ENCODE results near the gene GASK1B.

GASK1B gene

GRCh38 chr4:158172261-158173258 lies at the start of gene GASK1B:
TSS of gene GASK1B (minus strand) at chr4:158173025. CDS start at chr4:158171375, 1,650 bp downstream.
- no peak within 1 kb of the TSS for H3K4me3 ChIP-seq (ENCODE audit: insufficient read length, low read depth)
- no peaks in the 10 kb centered on the region for H3K36me3 ChIP-seq (ENCODE audit: insufficient read depth, insufficient read length, low read length)
- H3K9me3 ChIP-seq (ENCODE audit: insufficient read depth, low read length) = no peaks in the 10 kb centered on the region
- no peaks in the 10 kb centered on the region for H3K4me1 ChIP-seq (ENCODE audit: insufficient read depth, insufficient read length)
- DNase-seq (ENCODE audit: low read depth, low spot score) = peak; percentile 32
- no peak within 1 kb of the TSS for H3K9ac ChIP-seq (ENCODE audit: insufficient read length, low read depth)
- TF ChIP-seq ZNF274 (IDR thresholded peaks at IDR 0.05; ENCODE audit: low read depth, low read length) (no peak), YY1 (IDR thresholded peaks at IDR 0.05; ENCODE audit: insufficient read depth, insufficient read length) (no peak), SUZ12 (IDR thresholded peaks at IDR 0.05; ENCODE audit: extremely low read depth, insufficient read depth, insufficient read length) (no peak)
- H3K27me3 ChIP-seq (ENCODE audit: insufficient read depth, insufficient read length) = no peaks in the 10 kb centered on the region

- Histone ChIP-seq H3K27me3 (ENCODE audit: insufficient read depth, insufficient read length) (no peaks in the 10 kb centered on the region), H3K9ac (ENCODE audit: insufficient read length, low read depth) (no peak overlapping the region), H3K36me3 (ENCODE audit: insufficient read depth, insufficient read length, low read length) (no peaks in the 10 kb centered on the region), H3K4me1 (ENCODE audit: insufficient read depth, insufficient read length) (no peaks in the 10 kb centered on the region), H3K9me3 (ENCODE audit: insufficient read depth, low read length) (no peaks in the 10 kb centered on the region), H3K4me3 (ENCODE audit: insufficient read length, low read depth) (no peak overlapping the region)
- DNase-seq (ENCODE audit: low read depth, low spot score) = no peak
- TF ChIP-seq ZNF274 (IDR thresholded peaks at IDR 0.05; ENCODE audit: low read depth, low read length) = no peak
- TF ChIP-seq YY1 (IDR thresholded peaks at IDR 0.05; ENCODE audit: insufficient read depth, insufficient read length) = no peak
- no peak for TF ChIP-seq SUZ12 (IDR thresholded peaks at IDR 0.05; ENCODE audit: extremely low read depth, insufficient read depth, insufficient read length)
Measured at GRCh38 chr4:158219623-158220022, 46.8 kb upstream of the GASK1B start.

GRCh38 chr4:158217763-158218162 lies 44.9 kb upstream of the GASK1B start:
- H3K36me3 ChIP-seq (ENCODE audit: insufficient read depth, insufficient read length, low read length) = no peaks in the 10 kb centered on the region
- no peak overlapping the region for H3K4me3 ChIP-seq (ENCODE audit: insufficient read length, low read depth)
- no peaks in the 10 kb centered on the region for H3K4me1 ChIP-seq (ENCODE audit: insufficient read depth, insufficient read length)
- no peaks in the 10 kb centered on the region for H3K27me3 ChIP-seq (ENCODE audit: insufficient read depth, insufficient read length)
- TF ChIP-seq SUZ12 (IDR thresholded peaks at IDR 0.05; ENCODE audit: extremely low read depth, insufficient read depth, insufficient read length) (no peak), YY1 (IDR thresholded peaks at IDR 0.05; ENCODE audit: insufficient read depth, insufficient read length) (no peak), ZNF274 (IDR thresholded peaks at IDR 0.05; ENCODE audit: low read depth, low read length) (no peak)
- no peak overlapping the region for H3K9ac ChIP-seq (ENCODE audit: insufficient read length, low read depth)
- no peaks in the 10 kb centered on the region for H3K9me3 ChIP-seq (ENCODE audit: insufficient read depth, low read length)
- no peak for DNase-seq (ENCODE audit: low read depth, low spot score)

- DNase-seq (ENCODE audit: low read depth, low spot score) = no peak
- H3K27me3 ChIP-seq (ENCODE audit: insufficient read depth, insufficient read length) = no peaks in the 10 kb centered on the region
- no peaks in the 10 kb centered on the region for H3K9me3 ChIP-seq (ENCODE audit: insufficient read depth, low read length)
- H3K9ac ChIP-seq (ENCODE audit: insufficient read length, low read depth) = no peak overlapping the region
- no peaks in the 10 kb centered on the region for H3K4me1 ChIP-seq (ENCODE audit: insufficient read depth, insufficient read length)
- no peak for TF ChIP-seq ZNF274 (IDR thresholded peaks at IDR 0.05; ENCODE audit: low read depth, low read length)
- no peak for TF ChIP-seq SUZ12 (IDR thresholded peaks at IDR 0.05; ENCODE audit: extremely low read depth, insufficient read depth, insufficient read length)
- TF ChIP-seq YY1 (IDR thresholded peaks at IDR 0.05; ENCODE audit: insufficient read depth, insufficient read length) = no peak
- H3K4me3 ChIP-seq (ENCODE audit: insufficient read length, low read depth) = no peak overlapping the region
- no peaks in the 10 kb centered on the region for H3K36me3 ChIP-seq (ENCODE audit: insufficient read depth, insufficient read length, low read length)
Measured at GRCh38 chr4:158214856-158215255, 42.0 kb upstream of the GASK1B start.

- no peak for TF ChIP-seq YY1 (IDR thresholded peaks at IDR 0.05; ENCODE audit: insufficient read depth, insufficient read length)
- TF ChIP-seq ZNF274 (IDR thresholded peaks at IDR 0.05; ENCODE audit: low read depth, low read length) = no peak
- TF ChIP-seq SUZ12 (IDR thresholded peaks at IDR 0.05; ENCODE audit: extremely low read depth, insufficient read depth, insufficient read length) = no peak
- Histone ChIP-seq H3K4me3 (ENCODE audit: insufficient read length, low read depth) (no peak overlapping the region), H3K9ac (ENCODE audit: insufficient read length, low read depth) (no peak overlapping the region), H3K27me3 (ENCODE audit: insufficient read depth, insufficient read length) (no peaks in the 10 kb centered on the region), H3K36me3 (ENCODE audit: insufficient read depth, insufficient read length, low read length) (no peaks in the 10 kb centered on the region), H3K4me1 (ENCODE audit: insufficient read depth, insufficient read length) (no peaks in the 10 kb centered on the region), H3K9me3 (ENCODE audit: insufficient read depth, low read length) (no peaks in the 10 kb centered on the region)
- no peak for DNase-seq (ENCODE audit: low read depth, low spot score)
Measured at GRCh38 chr4:158213466-158213865, 40.6 kb upstream of the GASK1B start.

- Histone ChIP-seq H3K36me3 (ENCODE audit: insufficient read depth, insufficient read length, low read length) (no peaks in the 10 kb centered on the region), H3K4me3 (ENCODE audit: insufficient read length, low read depth) (peak overlapping the region; percentile 45), H3K9me3 (ENCODE audit: insufficient read depth, low read length) (no peaks in the 10 kb centered on the region), H3K4me1 (ENCODE audit: insufficient read depth, insufficient read length) (no peaks in the 10 kb centered on the region), H3K9ac (ENCODE audit: insufficient read length, low read depth) (no peak overlapping the region), H3K27me3 (ENCODE audit: insufficient read depth, insufficient read length) (no peaks in the 10 kb centered on the region)
- TF ChIP-seq SUZ12 (IDR thresholded peaks at IDR 0.05; ENCODE audit: extremely low read depth, insufficient read depth, insufficient read length) (no peak), ZNF274 (IDR thresholded peaks at IDR 0.05; ENCODE audit: low read depth, low read length) (no peak), YY1 (IDR thresholded peaks at IDR 0.05; ENCODE audit: insufficient read depth, insufficient read length) (no peak)
- DNase-seq (ENCODE audit: low read depth, low spot score) = no peak
Measured at GRCh38 chr4:158211222-158211621, 38.4 kb upstream of the GASK1B start.
